HG03039 (cell line): ENCODE measurements around the gene ITGA8.
"Not testable (repeated sequence)": the region's sequence is repeated elsewhere in the genome, so short reads cannot be mapped to it uniquely, and the experiment has no call there.

ENCODE experiments used
- ATAC-seq: cut with Tn5 transposase; IDR thresholded peaks from one replicate; pipeline ENCODE4 v1.9.1; 2021; ENCODE audit warnings: mild to moderate bottlenecking, moderate library complexity; ENCODE audit not compliant: unreplicated experiment

ITGA8 gene

DNA sequence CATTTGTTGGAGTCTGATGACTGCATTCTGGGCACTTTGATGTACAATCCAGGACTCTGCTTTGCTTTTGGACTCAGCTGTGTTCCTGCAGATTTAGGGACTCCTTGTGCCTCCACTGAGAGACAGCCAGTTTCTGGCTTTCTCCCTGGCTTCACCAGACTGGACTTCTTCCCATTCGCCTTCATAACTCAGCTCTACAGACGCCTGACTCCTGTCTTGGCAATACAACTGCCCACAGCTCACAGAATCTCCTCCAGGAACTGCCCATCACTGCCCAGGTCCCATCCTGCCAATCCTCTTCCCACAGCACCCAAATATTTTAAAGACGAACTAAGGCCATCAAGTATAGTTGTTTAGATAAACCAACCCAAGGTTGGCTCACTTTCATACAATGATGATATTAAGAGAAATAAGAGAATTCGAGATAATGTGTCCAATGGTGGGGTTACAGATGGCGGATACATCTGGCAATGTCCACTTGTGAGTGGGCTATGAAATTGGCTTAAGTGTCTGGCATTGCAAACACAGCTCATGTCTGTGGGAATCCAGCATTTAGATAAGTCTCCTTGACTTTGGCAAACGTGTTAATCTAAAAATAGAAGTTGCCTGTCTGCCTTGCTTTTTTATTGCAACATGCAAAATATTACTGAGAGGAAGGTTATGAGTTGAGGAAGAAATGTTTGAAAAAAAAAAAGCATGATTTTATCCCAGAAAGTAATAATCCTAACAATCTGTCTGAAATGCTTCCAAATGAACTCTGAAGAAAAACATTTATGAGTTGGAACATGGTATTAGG lies 95.1 kb downstream of the ITGA8 start:
- no peak for ATAC-seq

- no peak for ATAC-seq
Observed at GRCh38 chr10:15620836-15621515, 98.7 kb downstream of the ITGA8 start.

- no peak for ATAC-seq
Observed at GRCh38 chr10:15620337-15620736, 99.4 kb downstream of the ITGA8 start.

DNA sequence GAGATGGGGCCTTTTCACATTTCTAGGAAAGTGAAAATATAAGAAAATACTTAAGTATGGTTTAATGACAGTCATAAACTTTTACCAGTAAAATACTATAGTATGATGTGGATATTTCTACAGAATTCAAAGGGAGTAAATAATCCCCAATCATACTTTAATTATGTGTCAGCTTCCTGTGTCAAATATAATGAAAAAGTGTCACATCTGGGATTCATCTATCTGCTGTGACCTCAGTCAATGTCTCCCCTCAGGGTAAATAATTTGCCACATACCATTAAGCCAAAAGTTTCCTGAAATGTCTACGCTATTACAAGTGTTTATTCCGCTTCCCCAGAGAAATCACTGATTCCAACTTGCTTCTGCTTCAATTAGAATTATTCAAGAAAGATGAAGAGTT lies 110.5 kb downstream of the ITGA8 start:
- no peak for ATAC-seq

- ATAC-seq, result no peak
Observed at GRCh38 chr10:15606377-15606776, 113.3 kb downstream of the ITGA8 start.

DNA sequence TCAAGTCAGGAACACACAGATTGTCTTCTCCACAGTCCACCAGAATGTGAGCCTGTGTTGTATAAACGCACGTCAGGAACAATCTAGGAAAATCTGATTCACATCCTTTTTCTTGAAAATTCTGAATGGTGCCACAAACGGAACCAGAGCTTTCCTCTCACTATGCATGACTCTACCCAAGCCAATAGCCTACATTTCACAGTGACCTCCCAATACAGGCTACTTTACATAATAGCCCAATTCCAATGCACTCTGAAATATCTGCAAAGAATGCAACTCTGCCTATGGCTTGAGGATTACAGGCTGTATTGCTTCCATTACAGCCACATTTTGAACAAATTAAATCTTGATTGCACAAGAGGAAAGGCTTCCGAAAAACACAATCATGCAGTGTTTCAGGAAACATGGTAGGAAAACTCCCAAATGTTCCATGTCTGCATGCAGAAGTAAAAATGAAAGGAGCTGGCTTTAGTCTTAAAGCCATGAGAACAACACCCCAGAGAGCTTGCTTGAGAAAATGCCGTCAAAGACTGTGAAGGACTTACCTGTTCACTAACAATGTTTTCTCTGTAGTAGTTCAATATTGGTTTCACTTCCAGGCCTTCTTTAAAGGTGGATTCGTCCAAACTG lies 113.9 kb downstream of the ITGA8 start:
- ATAC-seq, result no peak

DNA sequence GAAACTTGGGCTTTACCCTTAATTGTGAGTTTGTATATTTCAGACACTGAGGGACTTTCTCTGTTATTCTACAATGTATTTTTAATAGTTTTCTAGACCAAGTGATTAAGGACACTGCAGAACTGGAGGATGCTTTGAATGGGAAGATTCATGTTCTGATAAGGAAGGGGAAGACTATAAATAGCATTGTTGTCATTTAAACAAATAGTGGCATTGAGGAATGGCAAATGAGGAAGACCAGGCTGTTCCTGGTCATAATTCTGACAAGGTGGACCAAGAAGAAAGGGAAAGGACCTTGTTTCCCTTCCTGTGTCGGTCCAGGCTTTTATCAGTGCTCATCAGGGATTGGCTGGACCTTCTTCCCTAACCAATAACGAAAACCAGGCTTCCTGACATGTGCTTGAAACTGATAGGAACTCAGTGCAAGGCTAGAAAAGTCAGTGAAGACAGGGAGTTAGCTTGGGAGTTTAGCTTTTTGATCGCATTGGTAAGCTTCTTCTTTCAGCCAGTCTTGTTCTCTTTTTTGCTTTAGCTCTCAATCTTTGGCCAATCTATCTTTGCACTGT lies 116.2 kb downstream of the ITGA8 start:
- ATAC-seq, result no peak

DNA sequence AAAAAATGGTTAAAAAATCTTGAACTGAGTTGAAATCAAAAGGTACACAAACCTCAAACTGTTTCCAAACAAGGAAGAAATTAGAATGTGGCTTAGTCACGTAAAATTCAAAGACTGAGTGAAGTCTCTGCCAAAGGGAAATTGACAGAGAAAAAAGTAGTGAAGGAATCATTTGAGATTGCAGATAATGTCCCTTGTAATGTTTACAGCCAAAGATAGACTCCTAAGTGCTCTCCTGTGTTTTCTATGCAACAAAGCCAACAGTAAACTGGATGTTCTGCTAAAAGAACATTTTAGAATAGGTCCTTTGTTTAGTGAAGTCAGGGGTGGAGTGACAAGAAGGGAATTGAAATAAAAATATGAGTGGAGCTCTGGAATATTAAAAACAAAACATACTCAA lies 117.9 kb downstream of the ITGA8 start:
- ATAC-seq, result no peak

- no peak for ATAC-seq
Observed at GRCh38 chr10:15595260-15595659, 124.5 kb downstream of the ITGA8 start.

GRCh38 chr10:15591937-15592336 lies 127.8 kb downstream of the ITGA8 start:
- ATAC-seq, result no peak

GRCh38 chr10:15591431-15591830 lies 128.3 kb downstream of the ITGA8 start:
- no peak for ATAC-seq

- no peak for ATAC-seq
Observed at GRCh38 chr10:15588635-15589508, 130.8 kb downstream of the ITGA8 start.

GRCh38 chr10:15588151-15588550 lies 131.6 kb downstream of the ITGA8 start:
- no peak for ATAC-seq

- no peak for ATAC-seq
Observed at GRCh38 chr10:15587271-15587670, 132.5 kb downstream of the ITGA8 start.

DNA sequence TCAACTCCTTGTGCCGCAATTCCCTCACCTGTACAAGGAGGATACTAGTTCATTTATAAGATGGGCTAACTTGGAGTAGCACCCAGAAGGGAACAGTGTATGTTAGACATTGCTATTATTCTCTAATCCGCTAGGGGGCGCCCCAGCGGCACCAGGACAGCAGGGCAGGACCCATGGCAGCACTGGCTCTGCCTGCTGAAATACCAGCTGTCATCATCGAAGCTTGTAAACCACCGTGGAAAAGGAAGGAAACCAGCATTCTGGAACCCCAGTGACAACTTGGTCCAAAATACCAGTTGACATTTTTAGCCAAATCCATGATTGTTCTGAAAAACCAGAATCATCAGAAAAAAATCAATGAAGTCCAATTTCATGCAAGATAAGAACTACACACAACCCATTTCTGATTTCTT lies 134.4 kb downstream of the ITGA8 start:
- no peak for ATAC-seq

GRCh38 chr10:15582972-15583371 lies 136.8 kb downstream of the ITGA8 start:
- ATAC-seq, result not testable (repeated sequence)

- ATAC-seq, result no peak
Observed at GRCh38 chr10:15579605-15580004, 140.1 kb downstream of the ITGA8 start.

GRCh38 chr10:15572531-15573045 lies 147.1 kb downstream of the ITGA8 start:
- ATAC-seq, result no peak

DNA sequence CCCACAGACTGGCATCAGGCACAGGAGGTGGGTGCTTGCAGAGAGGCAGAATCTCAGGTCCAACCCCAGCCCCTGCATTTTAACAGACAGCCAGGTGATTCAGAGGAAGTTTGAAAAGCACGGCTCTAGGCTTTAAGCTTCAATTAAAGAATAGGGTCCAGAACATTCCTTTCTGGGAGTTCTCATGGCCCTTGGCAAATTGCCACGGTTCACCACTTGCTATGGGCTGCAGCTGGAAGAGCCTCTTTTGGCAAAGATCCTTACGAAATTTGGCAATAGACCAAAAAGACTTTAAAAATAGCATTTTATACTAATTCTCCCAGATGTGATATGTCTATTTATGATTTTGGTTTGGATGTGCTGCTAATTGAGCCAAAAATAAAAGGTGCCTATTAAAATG lies 148.1 kb downstream of the ITGA8 start:
- no peak for ATAC-seq

GRCh38 chr10:15570738-15571339 lies 148.9 kb downstream of the ITGA8 start:
- no peak for ATAC-seq
